ENCODE results near the gene HAL.

DNA sequence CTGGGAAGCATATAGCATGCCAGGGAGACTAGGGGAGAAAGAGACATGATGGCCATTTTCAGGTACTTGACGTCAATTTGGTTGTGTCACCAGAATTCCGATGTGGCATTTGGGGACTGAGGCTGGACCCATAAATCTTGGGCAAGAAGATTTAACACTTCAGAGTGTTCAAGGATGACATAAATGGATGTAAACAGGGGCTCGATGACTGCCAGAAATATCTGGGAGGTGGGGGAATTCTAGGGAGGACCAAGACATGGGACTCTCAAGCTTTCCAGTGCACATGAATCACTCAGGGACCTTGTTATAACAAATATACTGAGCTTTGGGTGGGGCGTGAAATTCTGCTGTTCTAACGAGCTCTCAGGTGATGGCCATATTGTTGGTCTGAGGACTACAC lies 17.8 kb downstream of the HAL start:
- TF ChIP-seq, protein P1, sequence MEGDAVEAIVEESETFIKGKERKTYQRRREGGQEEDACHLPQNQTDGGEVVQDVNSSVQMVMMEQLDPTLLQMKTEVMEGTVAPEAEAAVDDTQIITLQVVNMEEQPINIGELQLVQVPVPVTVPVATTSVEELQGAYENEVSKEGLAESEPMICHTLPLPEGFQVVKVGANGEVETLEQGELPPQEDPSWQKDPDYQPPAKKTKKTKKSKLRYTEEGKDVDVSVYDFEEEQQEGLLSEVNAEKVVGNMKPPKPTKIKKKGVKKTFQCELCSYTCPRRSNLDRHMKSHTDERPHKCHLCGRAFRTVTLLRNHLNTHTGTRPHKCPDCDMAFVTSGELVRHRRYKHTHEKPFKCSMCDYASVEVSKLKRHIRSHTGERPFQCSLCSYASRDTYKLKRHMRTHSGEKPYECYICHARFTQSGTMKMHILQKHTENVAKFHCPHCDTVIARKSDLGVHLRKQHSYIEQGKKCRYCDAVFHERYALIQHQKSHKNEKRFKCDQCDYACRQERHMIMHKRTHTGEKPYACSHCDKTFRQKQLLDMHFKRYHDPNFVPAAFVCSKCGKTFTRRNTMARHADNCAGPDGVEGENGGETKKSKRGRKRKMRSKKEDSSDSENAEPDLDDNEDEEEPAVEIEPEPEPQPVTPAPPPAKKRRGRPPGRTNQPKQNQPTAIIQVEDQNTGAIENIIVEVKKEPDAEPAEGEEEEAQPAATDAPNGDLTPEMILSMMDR (IDR thresholded peaks at IDR 0.05): no peak
- TF ChIP-seq POLR2A (IDR thresholded peaks at IDR 0.05): no peak
